A549 (cell line): ENCODE results near the gene GABBR2.
A peak's percentile ranks its signal among the peaks of the same experiment; 100 is the strongest.

Experiments used
- CHD2 ChIP-seq: fragments of 150-350 bp; IDR thresholded peaks from 2 replicates; pipeline ENCODE4 v1.6.1; 2014; ENCODE audit warnings: low read length; ENCODE audit not compliant: partially characterized antibody
- CTCF ChIP-seq: fragments of >200 bp; sonication (Bioruptor Twin); formaldehyde crosslinking; IDR thresholded peaks from 3 replicates; pipeline ENCODE4 v1.5.1; 2016
- HOXB13 ChIP-seq: fragments of 250-450 bp; sonication (Bioruptor Pico); IDR thresholded peaks from 2 replicates; pipeline ENCODE4 v1.5.0; 2020; ENCODE audit warnings: low read depth, mild to moderate bottlenecking, moderate library complexity
- NPAS2 ChIP-seq: fragments of 250-450 bp; sonication (Bioruptor Pico); IDR thresholded peaks from 2 replicates; pipeline ENCODE4 v1.8.0; 2022; ENCODE audit warnings: mild to moderate bottlenecking, moderate library complexity, borderline replicate concordance
- NR3C1 ChIP-seq: fragments of >200 bp; sonication (Bioruptor Twin); formaldehyde crosslinking; IDR thresholded peaks from 3 replicates; pipeline ENCODE4 v1.6.1; 2017
- POLR2A ChIP-seq: IDR thresholded peaks from 2 replicates; pipeline ENCODE4 v1.6.1; 2012; ENCODE audit warnings: mild to moderate bottlenecking, low read length
- RAD21 ChIP-seq, 2 experiments: fragments of >200 bp in 1 of 2; sonication (Bioruptor Twin) in 1 of 2; formaldehyde crosslinking in 1 of 2; IDR thresholded peaks in 1 of 2; conservative IDR thresholded peaks in 1 of 2; 2 replicates in 1 of 2; 3 replicates in 1 of 2; pipeline ENCODE4 v1.6.1; 2012 to 2018; ENCODE audit warnings: inconsistent platforms in 1 of 2
- REST ChIP-seq: fragments of 200-600 bp; sonication (generic); IDR thresholded peaks from 2 replicates; pipeline ENCODE4 v1.6.1; 2016; ENCODE audit warnings: antibody characterized with exemption, mild to moderate bottlenecking, moderate library complexity
- RNF2 ChIP-seq: fragments of 200-600 bp; sonication (generic); IDR thresholded peaks from 2 replicates; pipeline ENCODE4 v1.6.1; 2016; ENCODE audit warnings: low read depth, mild to moderate bottlenecking, antibody characterized with exemption, moderate library complexity, borderline replicate concordance
- SMC3 ChIP-seq: fragments of >200 bp; sonication (Bioruptor Twin); formaldehyde crosslinking; IDR thresholded peaks from 3 replicates; pipeline ENCODE4 v1.6.1; 2018; ENCODE audit warnings: inconsistent platforms
- USF2 ChIP-seq: fragments of 450-650 bp; IDR thresholded peaks from 2 replicates; pipeline ENCODE4 v1.6.1; 2014; ENCODE audit warnings: antibody characterized with exemption
- ZFP36 ChIP-seq: fragments of 450-650 bp; IDR thresholded peaks from 2 replicates; pipeline ENCODE4 v1.6.1; 2014; ENCODE audit warnings: borderline replicate concordance; ENCODE audit not compliant: partially characterized antibody

- no peak for TF ChIP-seq CTCF
- no peak for TF ChIP-seq ZFP36
- no peak for TF ChIP-seq RAD21 (conservative IDR thresholded peaks at IDR 0.05 in 1 of 2, IDR thresholded peaks at IDR 0.05 in 1 of 2)
- TF ChIP-seq REST, result no peak
- TF ChIP-seq SMC3, result no peak
- no peak for TF ChIP-seq HOXB13 (CRISPR knock-in tag)
- no peak for TF ChIP-seq POLR2A
- no peak for TF ChIP-seq NPAS2
- TF ChIP-seq USF2, result peak; percentile 64; the same call in 1 of the 2 replicates
- no peak for TF ChIP-seq RNF2
- no peak for TF ChIP-seq NR3C1
- no peak for TF ChIP-seq CHD2
Measured at GRCh38 chr9:98311541-98311940, 397.2 kb downstream of the GABBR2 start.
